Erythroblast (primary cell): ENCODE data around the gene PARP4.
"Not testable (repeated sequence)": the region's sequence is repeated elsewhere in the genome, so short reads cannot be mapped to it uniquely, and the experiment has no call there.

Experiments used
- DNase-seq, 2 experiments: peaks; one replicate each; lab custom pipeline; 2025; lab: John Stamatoyannopoulos, UW
- GATA1 ChIP-seq: IDR thresholded peaks from 2 replicates; pipeline ENCODE4 v1.6.1; 2011; ENCODE audit warnings: low read depth, mild to moderate bottlenecking, control low read depth, low read length, moderate library complexity
- POLR2A ChIP-seq: IDR thresholded peaks from 2 replicates; pipeline ENCODE4 v1.6.1; 2011; ENCODE audit warnings: mild to moderate bottlenecking, low read length

The PARP4 gene

DNA sequence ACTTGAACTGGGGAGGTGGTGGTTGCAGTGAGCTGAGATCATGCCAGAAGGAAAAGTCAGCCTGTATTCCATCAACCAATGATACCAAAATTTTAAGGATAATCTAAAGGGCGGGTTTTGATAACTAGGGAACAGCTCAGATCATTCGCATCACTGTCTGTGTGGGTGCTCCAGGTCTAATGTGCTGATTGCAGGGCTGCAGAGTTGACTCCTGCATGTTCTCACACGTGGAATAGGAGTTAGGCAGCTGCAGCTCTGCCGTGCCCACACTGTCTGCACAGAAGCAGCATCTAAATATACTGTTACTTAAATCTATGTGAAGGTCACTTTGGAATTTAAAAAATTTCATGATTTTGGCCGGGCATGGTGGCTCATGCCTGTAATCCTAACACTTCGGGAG, 4.3 kb upstream of the PARP4 start:
- TF ChIP-seq GATA1 (no peak), POLR2A (no peak)
- DNase-seq: no peak

DNA sequence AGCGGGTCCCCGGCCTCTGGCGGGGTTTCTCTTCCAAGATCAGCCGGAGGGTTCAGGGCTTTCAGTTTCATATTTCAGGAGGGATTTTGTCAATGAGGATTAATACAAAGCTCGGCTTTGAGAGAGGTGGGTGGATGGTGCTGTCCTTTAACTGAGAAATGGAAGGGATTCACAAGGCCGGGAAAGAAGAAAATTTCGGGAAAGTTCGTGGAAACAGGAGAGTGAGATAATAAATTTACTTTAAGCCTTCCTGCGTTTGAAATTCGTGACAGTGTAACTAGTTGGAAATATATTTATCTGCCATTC, 283 bp upstream of the PARP4 start:
- no peak for DNase-seq
- TF ChIP-seq GATA1: no peak
- TF ChIP-seq POLR2A: no peak

DNA sequence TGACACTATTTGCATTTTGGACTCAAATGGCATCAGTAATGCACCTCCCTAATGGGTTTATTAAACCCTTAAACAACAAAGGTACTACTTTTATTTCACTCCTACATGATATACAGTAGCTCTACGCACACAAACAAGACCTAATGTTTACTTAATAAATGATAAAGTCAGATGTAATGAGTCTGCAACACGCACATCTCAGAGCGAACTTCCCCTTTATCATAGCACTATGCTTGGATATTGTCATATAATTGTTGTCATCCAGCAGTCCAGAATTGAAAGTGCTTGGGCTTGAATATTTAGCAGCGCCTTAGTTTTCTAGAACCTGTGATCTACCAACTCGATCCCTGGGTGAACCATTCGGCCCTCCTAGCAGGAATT, 772 bp downstream of the PARP4 start:
- DNase-seq: no peak
- no peak for TF ChIP-seq GATA1
- no peak for TF ChIP-seq POLR2A

DNA sequence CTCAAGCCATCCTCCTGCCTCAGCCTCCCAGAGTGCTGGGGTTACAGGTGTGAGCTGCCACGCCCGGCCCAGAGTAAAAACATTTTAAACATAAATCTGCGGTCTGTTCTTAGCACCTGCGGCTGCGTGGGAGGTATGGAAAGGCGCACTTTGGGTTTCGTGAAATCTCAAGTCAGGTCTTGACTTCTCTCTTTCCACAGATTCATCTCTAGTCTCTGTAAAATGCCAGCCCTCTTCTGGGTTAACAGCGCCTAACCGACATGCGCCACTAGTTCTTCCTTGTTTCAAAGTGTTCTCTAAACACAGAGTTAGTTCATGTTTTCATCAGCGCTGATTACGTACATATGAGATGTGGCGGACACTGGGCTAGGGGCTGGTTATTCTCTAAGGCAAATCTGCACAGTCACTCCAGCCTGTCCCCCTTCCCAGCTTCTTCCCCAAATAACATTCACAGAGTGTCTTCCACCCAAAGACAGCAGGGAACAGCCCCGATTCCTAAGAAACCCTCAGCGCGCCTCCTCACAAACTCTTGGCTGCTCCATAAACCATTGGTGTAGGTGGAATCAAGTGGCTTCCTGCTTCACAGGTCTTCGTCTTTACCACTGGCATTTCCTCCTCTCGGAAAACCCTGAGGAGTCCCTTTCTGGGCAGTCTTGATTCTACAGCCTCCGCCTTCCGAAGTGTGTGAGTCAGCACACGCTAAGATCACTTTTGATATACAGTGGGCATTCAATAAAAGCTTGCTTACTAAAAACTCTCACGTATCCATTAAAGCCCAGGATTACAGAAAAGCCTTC, 1.4 kb downstream of the PARP4 start:
- peak; percentile 63 to 74 for DNase-seq
- TF ChIP-seq GATA1 (no peak), POLR2A (no peak)

DNA sequence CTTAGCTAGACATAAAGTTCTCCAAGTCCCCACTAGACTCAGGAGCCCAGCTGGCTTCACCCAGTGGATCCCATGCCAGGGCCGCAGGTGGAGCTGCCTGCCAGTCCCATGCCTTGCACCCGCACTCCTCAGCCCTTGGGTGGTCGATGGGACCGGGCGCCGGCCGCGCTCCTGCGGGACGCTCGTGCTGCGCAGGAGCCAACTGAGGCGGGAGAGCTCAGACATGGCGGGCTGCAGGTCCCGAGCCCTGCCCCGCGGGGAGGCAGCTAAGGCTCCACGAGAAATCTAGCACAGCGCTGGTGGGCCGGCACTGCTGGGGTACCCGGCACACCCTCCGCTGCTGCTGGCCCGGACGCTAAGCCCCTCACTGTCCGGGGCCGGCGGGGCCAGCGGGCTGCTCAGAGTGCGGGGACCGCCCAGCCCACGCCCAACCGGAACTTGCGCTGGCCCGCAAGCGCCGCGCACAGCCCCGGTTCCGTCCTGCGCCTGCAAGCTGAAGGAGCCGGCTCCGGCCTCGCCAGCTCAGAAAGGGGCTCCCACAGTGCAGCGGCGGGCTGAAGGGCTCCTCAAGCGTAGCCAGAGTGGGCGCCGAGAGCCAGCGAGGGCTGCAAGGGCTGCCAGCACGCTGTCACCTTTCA, 5.8 kb downstream of the PARP4 start:
- no peak for TF ChIP-seq POLR2A
- TF ChIP-seq GATA1: no peak
- no peak for DNase-seq

DNA sequence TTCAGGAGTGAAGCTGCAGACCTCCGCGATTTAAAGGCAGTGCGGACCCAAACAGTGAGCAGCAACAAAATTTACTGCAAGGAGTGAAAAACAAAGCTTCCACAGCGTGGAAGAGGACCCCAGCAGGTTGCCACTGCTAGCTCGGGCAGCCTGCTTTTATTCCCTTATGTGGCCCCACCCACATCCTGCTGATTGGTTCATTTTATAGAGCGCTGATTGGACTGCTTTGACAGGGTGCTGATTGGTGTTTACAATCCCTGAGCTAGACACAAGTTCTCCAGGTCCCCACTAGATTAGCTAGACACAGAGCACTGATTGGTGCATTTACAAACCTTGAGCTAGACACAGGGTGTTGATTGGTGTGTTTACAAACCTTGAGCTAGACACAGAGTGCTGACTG, 6.3 kb downstream of the PARP4 start:
- DNase-seq: peak in 1 of 2 experiments; percentile 13

DNA sequence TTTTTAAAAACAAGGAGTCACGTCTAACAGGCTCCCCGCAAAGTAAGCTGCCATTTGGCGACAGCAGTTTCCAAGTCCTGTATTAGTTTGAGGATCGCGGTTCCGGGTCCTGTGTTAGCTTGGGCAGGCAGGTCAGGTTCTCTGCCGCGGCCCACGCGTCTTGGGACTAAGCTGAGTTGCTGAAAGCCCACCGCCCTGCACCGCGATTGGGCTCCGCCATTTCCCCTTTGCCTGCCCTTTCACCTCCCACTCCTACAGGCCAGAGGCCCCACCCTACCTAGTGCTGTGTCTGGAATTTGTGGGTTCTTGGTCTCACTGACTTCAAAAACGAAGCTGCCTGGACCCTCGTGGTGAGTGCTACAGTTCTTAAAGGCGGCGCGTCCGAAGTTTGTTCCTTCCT, 6.8 kb downstream of the PARP4 start:
- no peak for TF ChIP-seq POLR2A
- no peak for TF ChIP-seq GATA1
- no peak for DNase-seq

DNA sequence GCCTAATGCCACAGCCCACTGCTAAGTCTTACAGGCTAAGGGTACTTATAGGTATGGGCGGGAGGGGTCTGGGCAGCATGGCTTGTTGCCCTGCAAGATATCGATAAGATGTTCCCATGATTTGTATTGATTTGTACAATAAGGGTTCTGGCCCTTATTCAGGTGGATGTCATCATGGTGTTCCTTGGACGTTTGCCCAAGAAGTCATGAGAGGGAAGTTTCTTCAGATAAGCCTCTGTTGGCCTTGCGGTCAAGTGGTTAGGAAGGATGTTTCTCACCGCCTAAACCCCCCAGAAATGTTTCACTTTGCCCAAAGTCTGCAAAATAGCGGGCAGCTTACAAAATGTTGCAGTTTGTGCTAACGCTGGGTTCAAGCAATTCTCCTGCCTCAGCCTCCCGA, 7.3 kb downstream of the PARP4 start:
- peak; percentile 41 to 48 for DNase-seq
- TF ChIP-seq GATA1: no peak
- TF ChIP-seq POLR2A: no peak

DNA sequence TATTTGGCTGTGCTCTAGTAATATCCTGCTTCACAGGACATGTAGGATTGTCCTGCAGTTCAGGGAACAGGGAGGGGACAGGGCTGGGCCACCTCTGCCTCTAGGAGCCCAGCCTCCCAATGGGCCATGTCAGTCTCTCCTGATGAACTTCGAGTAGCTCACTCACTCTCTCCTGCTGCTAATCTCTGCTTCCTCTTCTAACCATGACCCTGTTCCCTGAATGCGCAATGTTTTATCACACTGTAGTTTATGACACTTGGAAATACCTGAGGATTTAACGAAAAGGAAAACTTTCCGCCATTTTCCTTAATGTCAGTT, 9.2 kb downstream of the PARP4 start:
- DNase-seq: no peak
- TF ChIP-seq GATA1: no peak
- TF ChIP-seq POLR2A: no peak

DNA sequence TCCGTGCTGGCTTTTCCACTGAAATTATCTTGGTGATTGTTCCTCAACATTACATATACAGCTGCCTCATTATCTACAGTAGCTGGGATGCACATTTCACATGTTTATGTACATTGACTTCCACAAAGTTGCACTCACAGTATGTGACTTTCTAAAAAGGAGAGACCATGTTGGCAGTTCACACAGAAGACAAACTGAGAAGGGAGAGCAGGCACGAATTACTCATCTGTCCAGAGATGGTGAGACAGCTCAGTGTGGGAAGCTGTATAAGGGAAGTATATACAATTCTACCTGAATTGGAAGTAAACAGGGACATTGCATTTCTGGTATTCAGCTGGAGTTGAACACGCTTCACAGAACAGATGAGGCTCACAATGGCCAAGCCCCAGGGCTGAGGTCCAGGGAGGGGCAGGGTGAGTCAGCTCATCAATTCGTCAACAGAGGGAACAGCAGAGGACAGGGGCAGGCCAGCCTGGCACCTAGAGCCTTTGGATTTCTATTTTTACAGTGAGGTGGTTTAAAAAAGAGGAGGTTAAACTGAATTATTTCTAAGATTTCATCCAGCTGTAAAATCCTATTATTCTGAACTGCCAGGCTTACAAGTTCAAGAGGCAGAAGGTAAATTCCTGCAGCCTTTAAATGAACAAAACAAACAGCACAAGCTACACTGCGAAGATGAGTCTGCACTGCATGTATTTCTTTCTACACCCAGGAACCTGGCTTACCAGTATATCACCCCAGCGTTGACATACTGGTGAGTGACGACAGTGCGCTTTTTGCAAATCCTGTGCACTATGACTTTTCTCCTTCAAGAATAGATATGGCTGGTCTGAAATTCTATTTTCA, 9.8 kb downstream of the PARP4 start:
- DNase-seq: peak; percentile 17 to 43
- no peak for TF ChIP-seq GATA1
- TF ChIP-seq POLR2A: no peak

DNA sequence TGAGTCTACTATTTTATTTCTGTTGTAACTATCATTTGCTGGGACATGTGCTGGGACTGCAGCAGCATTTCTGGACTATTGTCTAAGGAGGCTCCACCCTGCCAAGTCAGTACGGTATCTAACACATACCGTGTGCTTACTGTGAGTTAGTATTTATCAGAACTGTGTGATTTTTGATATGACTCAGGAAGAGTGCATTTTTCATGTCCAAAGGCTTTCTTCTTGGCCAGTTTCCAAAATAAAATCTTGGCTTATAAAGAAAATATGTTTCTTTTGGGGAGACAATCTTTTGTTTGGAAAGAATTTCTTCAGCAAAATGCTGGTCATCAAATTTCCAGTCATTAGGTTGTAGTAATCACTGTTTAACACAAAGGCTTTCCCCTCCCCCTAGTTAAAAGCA, 11.6 kb downstream of the PARP4 start:
- peak; percentile 24 to 65 for DNase-seq
- TF ChIP-seq POLR2A (no peak), GATA1 (no peak)

DNA sequence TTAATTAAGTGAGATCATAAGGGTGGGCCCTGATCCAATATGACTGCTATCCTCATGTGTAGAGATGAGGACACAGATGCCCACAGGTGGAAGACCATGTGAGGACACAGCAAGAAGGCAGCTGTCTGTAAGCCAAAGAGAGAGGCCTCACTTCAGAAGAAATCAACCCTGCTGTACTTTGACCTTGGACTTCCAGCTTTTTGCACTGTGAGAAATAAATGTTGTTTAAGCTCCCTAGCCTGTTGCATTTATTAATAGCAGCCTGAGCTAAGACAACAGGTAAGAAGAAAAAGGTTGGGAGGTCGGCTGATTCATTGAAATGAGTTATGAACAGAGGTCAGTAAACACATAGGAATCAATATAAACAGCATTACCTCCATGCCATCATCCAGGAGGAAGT, 14.8 kb downstream of the PARP4 start:
- TF ChIP-seq GATA1: no peak
- no peak for TF ChIP-seq POLR2A
- no peak for DNase-seq

DNA sequence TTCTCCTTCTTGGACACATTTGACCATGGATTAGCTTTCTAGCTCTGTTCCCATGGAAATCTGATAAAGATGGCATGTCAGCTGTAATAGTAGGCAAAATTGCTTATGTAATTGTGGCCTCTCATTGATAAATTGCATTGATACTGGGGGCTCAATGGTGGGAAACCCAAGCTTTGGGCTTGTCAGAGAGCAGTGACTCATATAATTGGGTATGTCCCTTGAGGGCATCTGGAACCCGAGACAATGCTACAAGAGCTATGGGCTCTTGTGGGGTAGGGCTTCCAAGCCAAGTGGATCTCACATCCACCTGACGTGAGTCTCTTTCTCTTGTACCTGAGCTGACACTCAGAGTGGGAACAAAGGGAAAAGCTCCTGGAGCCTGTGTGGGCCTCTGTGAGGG, 16.3 kb downstream of the PARP4 start:
- not testable (repeated sequence) for DNase-seq

DNA sequence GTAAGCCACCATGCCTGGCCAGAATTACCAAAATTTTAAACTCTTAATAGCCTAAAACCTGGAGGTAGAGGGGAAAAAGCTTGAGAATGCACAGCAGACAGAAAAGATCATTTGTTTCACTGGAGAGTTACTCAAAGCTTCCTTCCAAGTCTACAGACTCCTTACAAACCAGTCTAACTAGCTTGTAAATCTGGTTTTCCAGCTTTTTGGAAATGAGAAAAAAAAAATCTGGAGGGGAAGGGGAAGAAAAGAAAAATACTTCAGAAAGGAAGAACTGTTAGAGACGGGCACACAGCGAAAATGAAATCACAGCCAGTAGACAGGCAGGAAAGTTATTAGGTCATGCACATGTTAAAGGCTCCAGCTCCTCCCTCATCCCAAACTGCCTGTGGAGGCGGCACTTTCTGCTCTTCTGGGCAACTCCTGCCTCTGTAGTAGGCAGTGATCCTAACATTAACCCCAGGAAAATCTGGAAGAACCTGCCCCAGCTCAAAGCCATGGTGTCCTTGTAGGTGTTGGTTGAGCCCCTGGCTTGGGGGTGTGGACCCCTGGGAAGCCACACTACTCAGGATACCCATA, 17.3 kb downstream of the PARP4 start:
- no peak for DNase-seq
- TF ChIP-seq POLR2A (no peak), GATA1 (no peak)

DNA sequence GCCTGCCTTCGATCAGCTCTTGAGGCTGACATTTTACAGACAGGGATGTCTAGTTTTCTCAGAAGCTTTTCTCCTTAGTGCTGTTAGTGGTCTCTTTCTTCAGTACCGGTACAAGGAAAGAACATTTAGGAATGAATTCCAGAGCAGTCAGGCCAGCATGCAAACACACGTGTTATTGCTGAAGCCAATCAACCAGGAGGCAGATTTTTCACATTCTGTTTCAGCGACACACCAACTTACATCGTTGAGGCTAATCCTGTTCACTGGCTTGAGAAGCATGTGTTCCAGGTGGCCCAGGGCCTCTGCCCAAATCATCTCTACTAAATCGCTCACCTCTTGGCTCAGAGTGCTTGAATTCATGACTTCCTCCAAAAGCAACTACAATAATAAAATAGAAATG, 19.2 kb downstream of the PARP4 start:
- TF ChIP-seq POLR2A (no peak), GATA1 (no peak)
- DNase-seq: no peak
